HepG2 (cell line): Measurements from ENCODE around the gene RRP36. TPM values are rescaled to one million over a fixed set of nuclear protein-coding genes. Genes with fewer than 3 reads are reported as not detected.

ENCODE experiments used
- CHD2 ChIP-seq: IDR thresholded peaks from 2 replicates; pipeline ENCODE4 v1.6.1; 2011; ENCODE audit warnings: low read depth, low read length, improper control_type of control experiment
- FOSL1 ChIP-seq: sonication (generic); formaldehyde crosslinking; IDR thresholded peaks from 2 replicates; pipeline ENCODE4 v1.9.0; 2021; ENCODE audit warnings: missing genetic modification reagents, borderline replicate concordance
- GZF1 ChIP-seq: sonication (generic); formaldehyde crosslinking; IDR thresholded peaks from 2 replicates; pipeline ENCODE4 v1.5.1; 2020; ENCODE audit warnings: mild to moderate bottlenecking, missing genetic modification reagents
- HIVEP1 ChIP-seq: sonication (generic); formaldehyde crosslinking; IDR thresholded peaks from 2 replicates; pipeline ENCODE4 v1.4.0; 2020; ENCODE audit warnings: mild to moderate bottlenecking, missing genetic modification reagents
- IKZF4 ChIP-seq: sonication (generic); formaldehyde crosslinking; IDR thresholded peaks from 2 replicates; pipeline ENCODE4 v1.5.1; 2020; ENCODE audit warnings: borderline replicate concordance, mild to moderate bottlenecking, low read depth, missing genetic modification reagents; ENCODE audit errors: not compliant biosample characterization
- MED13 ChIP-seq: sonication (generic); formaldehyde crosslinking; IDR thresholded peaks from 2 replicates; pipeline ENCODE4 v1.5.0; 2020; ENCODE audit warnings: missing genetic modification reagents
- MEF2D ChIP-seq: sonication (generic); formaldehyde crosslinking; IDR thresholded peaks from 2 replicates; pipeline ENCODE4 v1.5.1; 2020; ENCODE audit warnings: mild to moderate bottlenecking, missing genetic modification reagents
- NFKB2 ChIP-seq: sonication (generic); formaldehyde crosslinking; IDR thresholded peaks from 2 replicates; pipeline ENCODE4 v1.4.0; 2020; ENCODE audit warnings: missing genetic modification reagents, borderline replicate concordance
- NKX3-1 ChIP-seq: sonication (generic); formaldehyde crosslinking; IDR thresholded peaks from 2 replicates; pipeline ENCODE4 v1.5.0; 2020; ENCODE audit warnings: missing genetic modification reagents
- RFX1 ChIP-seq: fragments of 450-650 bp; IDR thresholded peaks from 2 replicates; pipeline ENCODE4 v1.6.1; 2017
- SIX1 ChIP-seq: sonication (generic); formaldehyde crosslinking; IDR thresholded peaks from 2 replicates; pipeline ENCODE4 v1.4.0; 2020; ENCODE audit warnings: missing genetic modification reagents, borderline replicate concordance
- SOX5 ChIP-seq: IDR thresholded peaks from 2 replicates; pipeline ENCODE4 v1.6.1; 2016; ENCODE audit warnings: borderline replicate concordance
- SP5 ChIP-seq: IDR thresholded peaks from 2 replicates; pipeline ENCODE4 v1.6.1; 2016; ENCODE audit warnings: low read depth, borderline replicate concordance
- TMF1 ChIP-seq: sonication (generic); formaldehyde crosslinking; IDR thresholded peaks from 2 replicates; pipeline ENCODE4 v1.8.1; 2022; ENCODE audit warnings: low read depth, missing genetic modification reagents
- ZFX ChIP-seq: sonication (generic); formaldehyde crosslinking; IDR thresholded peaks from 2 replicates; pipeline ENCODE4 v1.4.0; 2020; ENCODE audit warnings: mild to moderate bottlenecking, low read depth, missing genetic modification reagents, moderate library complexity
- ZNF136 ChIP-seq: sonication (generic); formaldehyde crosslinking; IDR thresholded peaks from 2 replicates; pipeline ENCODE4 v1.8.1; 2022; ENCODE audit warnings: low read depth, mild to moderate bottlenecking, moderate library complexity, missing genetic modification reagents
- ZNF143 ChIP-seq: sonication (generic); formaldehyde crosslinking; IDR thresholded peaks from 2 replicates; pipeline ENCODE4 v1.4.0; 2020; ENCODE audit warnings: missing genetic modification reagents
- ZNF3 ChIP-seq: IDR thresholded peaks from 2 replicates; pipeline ENCODE4 v1.7.0; 2017; ENCODE audit warnings: inconsistent platforms
- ZNF33A ChIP-seq: sonication (generic); formaldehyde crosslinking; IDR thresholded peaks from 2 replicates; pipeline ENCODE4 v1.5.1; 2020; ENCODE audit warnings: missing genetic modification reagents, mild to moderate bottlenecking, moderate library complexity, borderline replicate concordance
- ZNF7 ChIP-seq: IDR thresholded peaks from 2 replicates; pipeline ENCODE4 v1.6.1; 2016; ENCODE audit warnings: missing biosample characterization, missing genetic modification reagents
- ZNF792 ChIP-seq: IDR thresholded peaks from 2 replicates; pipeline ENCODE4 v1.6.1; 2016
- ZSCAN21 ChIP-seq: sonication (generic); formaldehyde crosslinking; IDR thresholded peaks from 2 replicates; pipeline ENCODE4 v1.8.0; 2022; ENCODE audit warnings: mild to moderate bottlenecking, missing genetic modification reagents, moderate library complexity, borderline replicate concordance
- ZSCAN22 ChIP-seq: sonication (generic); formaldehyde crosslinking; IDR thresholded peaks from 2 replicates; pipeline ENCODE4 v1.4.0; 2020; ENCODE audit warnings: mild to moderate bottlenecking, missing genetic modification reagents
- ZUFSP ChIP-seq: sonication (generic); formaldehyde crosslinking; IDR thresholded peaks from 2 replicates; pipeline ENCODE4 v1.9.0; 2021; ENCODE audit warnings: missing genetic modification reagents, mild to moderate bottlenecking, borderline replicate concordance
- polyA plus RNA-seq, 8 experiments: library from polyadenylated mRNA; depleted of rRNA in 3 of 8; stranded (reverse) in 7 of 8; unstranded in 1 of 8; fragments of >200 nt; fragmentation: Illumina TruSeq in 4 of 8; extraction: Trizol in 4 of 8; gene quantifications; 2 replicates each; pipeline versions ENCODE4 v1.2.1 to v1.2.3, GENCODE V29; 2011 to 2016; ENCODE audit warnings: low read depth in 4 of 8, missing spikeins in 1 of 8, mixed read lengths in 1 of 8; ENCODE audit not compliant: insufficient read depth in 1 of 8
- total RNA-seq, 5 experiments: library from RNA; depleted of rRNA; stranded (reverse); fragments of >200 nt; fragmentation: Illumina TruSeq; extraction: Trizol; gene quantifications; 2 replicates each; pipeline ENCODE4 v1.2.3, GENCODE V29; 2016; ENCODE audit warnings: low read depth in 1 of 5
- TF ChIP-seq, protein P1 (sequence below): sonication (generic); formaldehyde crosslinking; IDR thresholded peaks from 2 replicates; pipeline ENCODE4 v1.4.0; 2020; ENCODE audit warnings: missing genetic modification reagents
- TF ChIP-seq, protein P2 (sequence below): sonication (generic); formaldehyde crosslinking; IDR thresholded peaks from 2 replicates; pipeline ENCODE4 v1.4.0; 2020; ENCODE audit warnings: missing genetic modification reagents, mild to moderate bottlenecking, borderline replicate concordance

Gene RRP36
- total and polyA plus RNA-seq, 2 of the 13 experiments (the other 11 are each of a cell fraction or from before 2014, with no cell fraction given), result 29.5 to 144 TPM

GRCh38 chr6:43013843-43014433 is 7.5 kb upstream of the RRP36 start, which contains the start of the genes KLHDC3 and MEA1 (continued):
- TF ChIP-seq FOSL1 (CRISPR knock-in tag) (no peak), ZNF143 (peak; percentile 94), MEF2D (CRISPR knock-in tag) (peak; percentile 17), HIVEP1 (CRISPR knock-in tag) (no peak), CHD2 (peak; percentile 14; the same call in 1 of the 2 replicates), RFX1 (no peak; the same call in 1 of the 2 replicates), ZNF7 (no peak), NKX3-1 (CRISPR knock-in tag) (0 out of 2 replicates have a peak, but pooled peaks have one; percentile 29), ZSCAN21 (peak; percentile 75; the same call in 1 of the 2 replicates), NFKB2 (CRISPR knock-in tag) (peak; percentile 65; the same call in 1 of the 2 replicates), ZNF3 (CRISPR knock-in tag) (no peak), ZUFSP (CRISPR knock-in tag) (no peak), IKZF4 (CRISPR knock-in tag) (no peak), ZNF792 (peak; percentile 20; the same call in 1 of the 2 replicates), ZNF136 (CRISPR knock-in tag) (no peak), SOX5 (CRISPR knock-in tag) (peak; percentile 18), ZSCAN22 (CRISPR knock-in tag) (no peak), TMF1 (CRISPR knock-in tag) (0 out of 2 replicates have a peak, but pooled peaks have one; percentile 37), ZFX (peak; percentile 94), ZNF33A (CRISPR knock-in tag) (no peak), SP5 (CRISPR knock-in tag) (peak; percentile 86), SIX1 (CRISPR knock-in tag) (no peak), GZF1 (CRISPR knock-in tag) (no peak), MED13 (CRISPR knock-in tag) (no peak)
- TF ChIP-seq, protein P1, sequence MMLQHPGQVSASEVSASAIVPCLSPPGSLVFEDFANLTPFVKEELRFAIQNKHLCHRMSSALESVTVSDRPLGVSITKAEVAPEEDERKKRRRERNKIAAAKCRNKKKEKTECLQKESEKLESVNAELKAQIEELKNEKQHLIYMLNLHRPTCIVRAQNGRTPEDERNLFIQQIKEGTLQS (CRISPR knock-in tag), result no peak; the same call in 1 of the 2 replicates
- TF ChIP-seq, protein P2, sequence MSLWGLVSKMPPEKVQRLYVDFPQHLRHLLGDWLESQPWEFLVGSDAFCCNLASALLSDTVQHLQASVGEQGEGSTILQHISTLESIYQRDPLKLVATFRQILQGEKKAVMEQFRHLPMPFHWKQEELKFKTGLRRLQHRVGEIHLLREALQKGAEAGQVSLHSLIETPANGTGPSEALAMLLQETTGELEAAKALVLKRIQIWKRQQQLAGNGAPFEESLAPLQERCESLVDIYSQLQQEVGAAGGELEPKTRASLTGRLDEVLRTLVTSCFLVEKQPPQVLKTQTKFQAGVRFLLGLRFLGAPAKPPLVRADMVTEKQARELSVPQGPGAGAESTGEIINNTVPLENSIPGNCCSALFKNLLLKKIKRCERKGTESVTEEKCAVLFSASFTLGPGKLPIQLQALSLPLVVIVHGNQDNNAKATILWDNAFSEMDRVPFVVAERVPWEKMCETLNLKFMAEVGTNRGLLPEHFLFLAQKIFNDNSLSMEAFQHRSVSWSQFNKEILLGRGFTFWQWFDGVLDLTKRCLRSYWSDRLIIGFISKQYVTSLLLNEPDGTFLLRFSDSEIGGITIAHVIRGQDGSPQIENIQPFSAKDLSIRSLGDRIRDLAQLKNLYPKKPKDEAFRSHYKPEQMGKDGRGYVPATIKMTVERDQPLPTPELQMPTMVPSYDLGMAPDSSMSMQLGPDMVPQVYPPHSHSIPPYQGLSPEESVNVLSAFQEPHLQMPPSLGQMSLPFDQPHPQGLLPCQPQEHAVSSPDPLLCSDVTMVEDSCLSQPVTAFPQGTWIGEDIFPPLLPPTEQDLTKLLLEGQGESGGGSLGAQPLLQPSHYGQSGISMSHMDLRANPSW (CRISPR knock-in tag), result peak; percentile 61; the same call in 1 of the 2 replicates
